ENCODE measurements around the gene BCS1L. TPM values are rescaled to one million over a fixed set of nuclear protein-coding genes. Genes with fewer than 3 reads are reported as not detected.
A peak's percentile ranks its signal among the peaks of the same experiment; 100 is the strongest.

The BCS1L gene
- total and polyA plus RNA-seq, 2 of the 13 experiments (the other 11 are each of a cell fraction or from before 2014, with no cell fraction given) = 48.9 to 76.0 TPM

GRCh38 chr2:218659258-218659987, at the start of gene BCS1L, which contains the start of gene ZNF142 (continued):
- TF ChIP-seq HNF1B (CRISPR knock-in tag; IDR thresholded peaks at IDR 0.05) (peak; percentile 80; the same call in 1 of the 2 replicates), DMAP1 (CRISPR knock-in tag; IDR thresholded peaks at IDR 0.05) (peak; percentile 97), XRCC5 (optimal IDR thresholded peaks at IDR 0.05; ENCODE audit: low read length) (peak; percentile 96), KDM1A (CRISPR knock-in tag; IDR thresholded peaks at IDR 0.05) (no peak; the same call in 1 of the 2 replicates), ZNF34 (CRISPR knock-in tag; IDR thresholded peaks at IDR 0.05; ENCODE audit: borderline replicate concordance) (peak; percentile 79; the same call in 1 of the 2 replicates), MXD1 (CRISPR knock-in tag; IDR thresholded peaks at IDR 0.05) (peak; percentile 94), ZSCAN12 (CRISPR knock-in tag; IDR thresholded peaks at IDR 0.05) (0 out of 2 replicates have a peak, but pooled peaks have one; percentile 36), MAFG (CRISPR knock-in tag; IDR thresholded peaks at IDR 0.05) (no peak), RFX1 (IDR thresholded peaks at IDR 0.05) (no peak), CBX5 (CRISPR knock-in tag; IDR thresholded peaks at IDR 0.05; ENCODE audit: borderline replicate concordance) (peak; percentile 73; the same call in 1 of the 2 replicates), JUND (CRISPR knock-in tag; IDR thresholded peaks at IDR 0.05) (no peak), LCORL (IDR thresholded peaks at IDR 0.05) (no peak), LCORL (CRISPR knock-in tag; IDR thresholded peaks at IDR 0.05) (peak; percentile 85), NR3C1 (CRISPR knock-in tag; IDR thresholded peaks at IDR 0.05) (no peak), NR0B2 (CRISPR knock-in tag; IDR thresholded peaks at IDR 0.05) (peak; percentile 96), STAG1 (CRISPR knock-in tag; IDR thresholded peaks at IDR 0.05) (0 out of 2 replicates have a peak, but pooled peaks have one; percentile 4), YY1 (IDR thresholded peaks at IDR 0.05; ENCODE audit: insufficient read depth, insufficient replicate concordance, low read depth, low read length) (peak; percentile 72), ZFX (CRISPR knock-in tag; IDR thresholded peaks at IDR 0.05; ENCODE audit: low read depth) (peak; percentile 76; the same call in 1 of the 2 replicates), MAF1 (CRISPR knock-in tag; IDR thresholded peaks at IDR 0.05; ENCODE audit: borderline replicate concordance) (no peak)
- TF ChIP-seq, protein P1, sequence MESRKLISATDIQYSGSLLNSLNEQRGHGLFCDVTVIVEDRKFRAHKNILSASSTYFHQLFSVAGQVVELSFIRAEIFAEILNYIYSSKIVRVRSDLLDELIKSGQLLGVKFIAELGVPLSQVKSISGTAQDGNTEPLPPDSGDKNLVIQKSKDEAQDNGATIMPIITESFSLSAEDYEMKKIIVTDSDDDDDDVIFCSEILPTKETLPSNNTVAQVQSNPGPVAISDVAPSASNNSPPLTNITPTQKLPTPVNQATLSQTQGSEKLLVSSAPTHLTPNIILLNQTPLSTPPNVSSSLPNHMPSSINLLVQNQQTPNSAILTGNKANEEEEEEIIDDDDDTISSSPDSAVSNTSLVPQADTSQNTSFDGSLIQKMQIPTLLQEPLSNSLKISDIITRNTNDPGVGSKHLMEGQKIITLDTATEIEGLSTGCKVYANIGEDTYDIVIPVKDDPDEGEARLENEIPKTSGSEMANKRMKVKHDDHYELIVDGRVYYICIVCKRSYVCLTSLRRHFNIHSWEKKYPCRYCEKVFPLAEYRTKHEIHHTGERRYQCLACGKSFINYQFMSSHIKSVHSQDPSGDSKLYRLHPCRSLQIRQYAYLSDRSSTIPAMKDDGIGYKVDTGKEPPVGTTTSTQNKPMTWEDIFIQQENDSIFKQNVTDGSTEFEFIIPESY (CRISPR knock-in tag; IDR thresholded peaks at IDR 0.05) = peak; percentile 34; the same call in 1 of the 2 replicates
- TF ChIP-seq, protein P2, sequence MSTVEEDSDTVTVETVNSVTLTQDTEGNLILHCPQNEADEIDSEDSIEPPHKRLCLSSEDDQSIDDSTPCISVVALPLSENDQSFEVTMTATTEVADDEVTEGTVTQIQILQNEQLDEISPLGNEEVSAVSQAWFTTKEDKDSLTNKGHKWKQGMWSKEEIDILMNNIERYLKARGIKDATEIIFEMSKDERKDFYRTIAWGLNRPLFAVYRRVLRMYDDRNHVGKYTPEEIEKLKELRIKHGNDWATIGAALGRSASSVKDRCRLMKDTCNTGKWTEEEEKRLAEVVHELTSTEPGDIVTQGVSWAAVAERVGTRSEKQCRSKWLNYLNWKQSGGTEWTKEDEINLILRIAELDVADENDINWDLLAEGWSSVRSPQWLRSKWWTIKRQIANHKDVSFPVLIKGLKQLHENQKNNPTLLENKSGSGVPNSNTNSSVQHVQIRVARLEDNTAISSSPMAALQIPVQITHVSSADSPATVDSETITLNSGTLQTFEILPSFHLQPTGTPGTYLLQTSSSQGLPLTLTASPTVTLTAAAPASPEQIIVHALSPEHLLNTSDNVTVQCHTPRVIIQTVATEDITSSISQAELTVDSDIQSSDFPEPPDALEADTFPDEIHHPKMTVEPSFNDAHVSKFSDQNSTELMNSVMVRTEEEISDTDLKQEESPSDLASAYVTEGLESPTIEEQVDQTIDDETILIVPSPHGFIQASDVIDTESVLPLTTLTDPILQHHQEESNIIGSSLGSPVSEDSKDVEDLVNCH (CRISPR knock-in tag; IDR thresholded peaks at IDR 0.05) = no peak
- TF ChIP-seq, protein P3, sequence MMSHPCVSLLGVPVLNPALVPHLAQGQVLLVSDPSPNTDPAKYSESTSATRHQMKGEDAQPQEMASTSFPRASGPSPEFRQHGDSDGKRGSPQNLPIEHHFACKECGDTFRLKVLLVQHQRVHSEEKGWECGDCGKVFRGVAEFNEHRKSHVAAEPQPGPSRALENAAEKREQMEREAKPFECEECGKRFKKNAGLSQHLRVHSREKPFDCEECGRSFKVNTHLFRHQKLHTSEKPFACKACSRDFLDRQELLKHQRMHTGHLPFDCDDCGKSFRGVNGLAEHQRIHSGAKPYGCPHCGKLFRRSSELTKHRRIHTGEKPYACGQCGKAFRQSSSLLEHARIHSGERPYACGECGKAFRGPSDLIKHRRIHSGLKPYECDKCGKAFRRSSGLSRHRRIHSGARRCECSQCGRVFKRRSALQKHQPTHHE (CRISPR knock-in tag; IDR thresholded peaks at IDR 0.05; ENCODE audit: borderline replicate concordance) = no peak; the same call in 1 of the 2 replicates

Measured in HepG2 (cell line).